Fibroblast of lung (primary cell): ENCODE measurements around the gene KRT37.

Experiments
- EZH2 ChIP-seq: IDR thresholded peaks from 2 replicates; pipeline ENCODE4 v1.5.1; 2012; ENCODE audit warnings: low read length, control low read depth, mild to moderate bottlenecking; ENCODE audit errors: missing control alignments
- TF ChIP-seq, protein P1 (sequence below), 2 donors: IDR thresholded peaks in 1 of 2; conservative IDR thresholded peaks in 1 of 2; 1 replicate in 1 of 2; 2 replicates in 1 of 2; pipeline ENCODE4 v1.5.1; 2011 to 2012; ENCODE audit warnings: low read length in 2 of 2, control low read depth in 1 of 2, inconsistent platforms in 1 of 2, low read depth in 1 of 2, mild to moderate bottlenecking in 1 of 2

DNA sequence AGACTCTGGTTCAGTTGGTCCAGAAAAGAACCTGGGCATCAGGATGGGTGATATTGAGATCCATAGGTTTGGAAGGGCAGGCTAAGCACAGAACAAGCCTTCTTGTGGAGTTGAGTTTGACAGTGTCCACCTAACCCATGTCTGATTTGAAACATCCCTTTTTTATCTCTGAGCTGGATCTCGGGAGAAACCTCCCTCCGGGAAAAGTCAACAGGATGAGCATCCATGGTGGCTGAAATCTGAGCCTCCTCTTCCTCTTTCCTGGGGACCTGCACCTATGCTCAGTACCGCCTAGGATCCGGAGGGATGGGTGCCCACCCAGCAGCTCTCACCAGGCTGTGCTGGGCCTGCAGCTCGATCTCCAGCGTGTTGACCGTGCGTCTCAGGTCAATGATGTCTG lies 39.4 kb upstream of the KRT37 start:
- TF ChIP-seq, protein P1, sequence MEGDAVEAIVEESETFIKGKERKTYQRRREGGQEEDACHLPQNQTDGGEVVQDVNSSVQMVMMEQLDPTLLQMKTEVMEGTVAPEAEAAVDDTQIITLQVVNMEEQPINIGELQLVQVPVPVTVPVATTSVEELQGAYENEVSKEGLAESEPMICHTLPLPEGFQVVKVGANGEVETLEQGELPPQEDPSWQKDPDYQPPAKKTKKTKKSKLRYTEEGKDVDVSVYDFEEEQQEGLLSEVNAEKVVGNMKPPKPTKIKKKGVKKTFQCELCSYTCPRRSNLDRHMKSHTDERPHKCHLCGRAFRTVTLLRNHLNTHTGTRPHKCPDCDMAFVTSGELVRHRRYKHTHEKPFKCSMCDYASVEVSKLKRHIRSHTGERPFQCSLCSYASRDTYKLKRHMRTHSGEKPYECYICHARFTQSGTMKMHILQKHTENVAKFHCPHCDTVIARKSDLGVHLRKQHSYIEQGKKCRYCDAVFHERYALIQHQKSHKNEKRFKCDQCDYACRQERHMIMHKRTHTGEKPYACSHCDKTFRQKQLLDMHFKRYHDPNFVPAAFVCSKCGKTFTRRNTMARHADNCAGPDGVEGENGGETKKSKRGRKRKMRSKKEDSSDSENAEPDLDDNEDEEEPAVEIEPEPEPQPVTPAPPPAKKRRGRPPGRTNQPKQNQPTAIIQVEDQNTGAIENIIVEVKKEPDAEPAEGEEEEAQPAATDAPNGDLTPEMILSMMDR (conservative IDR thresholded peaks at IDR 0.05 in 1 of 2, IDR thresholded peaks at IDR 0.05 in 1 of 2; ENCODE audit: low read depth in 1 of 2, low read length in 2 of 2) = no peak
- no peak for TF ChIP-seq EZH2
